A673 (cell line): ENCODE results near the gene TLE3. TPM values are rescaled to one million over a fixed set of nuclear protein-coding genes. Genes with fewer than 3 reads are reported as not detected.

Experiments used
- BruUV-seq: library from RNA; stranded (reverse); fragments of 400-500 nt; replicated peaks from 2 replicates; lab custom pipeline; 2021; lab: Mats Ljungman, UMichigan
- CTCF ChIA-PET: fragments of 300-600 bp; sonication (Branson Sonifier 250); formaldehyde crosslinking; loops from one replicate; lab custom pipeline; 2022; ENCODE audit warnings: antibody characterized with exemption; lab: Charles Lee
- POLR2A ChIA-PET: fragments of 300-600 bp; sonication (Branson Sonifier 250); formaldehyde crosslinking; loops from one replicate; lab custom pipeline; 2022; ENCODE audit warnings: antibody characterized with exemption; ENCODE audit not compliant: low non-redundant PET; lab: Charles Lee
- DNase-seq: peaks from one replicate; pipeline ENCODE4 v3.0.0-alpha.2; 2015; ENCODE audit warnings: low spot score
- H3K27ac ChIP-seq: fragments of 200-600 bp; sonication (generic); 2 replicates; pipeline ENCODE4 v1.5.1; 2016; ENCODE audit warnings: mixed run types, low read depth, mild to moderate bottlenecking, mixed read lengths, antibody characterized with exemption, low read length; ENCODE audit not compliant: poor library complexity, severe bottlenecking
- H3K27me3 ChIP-seq: fragments of 200-600 bp; sonication (generic); replicated peaks from 2 replicates; pipeline ENCODE4 v1.6.1; 2017; ENCODE audit warnings: mixed run types, low read depth, mild to moderate bottlenecking, mixed read lengths, antibody characterized with exemption, low read length; ENCODE audit not compliant: insufficient read depth, poor library complexity
- H3K36me3 ChIP-seq: fragments of 200-600 bp; sonication (generic); 2 replicates; pipeline ENCODE4 v1.6.1; 2016; ENCODE audit warnings: mixed run types, mild to moderate bottlenecking, mixed read lengths, antibody characterized with exemption, low read length; ENCODE audit not compliant: insufficient read depth, poor library complexity, severe bottlenecking
- H3K4me1 ChIP-seq: fragments of 200-600 bp; sonication (generic); 2 replicates; pipeline ENCODE4 v1.6.1; 2017; ENCODE audit warnings: mixed run types, mild to moderate bottlenecking, mixed read lengths, antibody characterized with exemption, low read length; ENCODE audit not compliant: insufficient read depth, poor library complexity, severe bottlenecking
- H3K4me3 ChIP-seq: fragments of 200-600 bp; sonication (generic); 2 replicates; pipeline ENCODE4 v1.5.1; 2016; ENCODE audit warnings: low read depth, mixed run types, mild to moderate bottlenecking, mixed read lengths, low read length; ENCODE audit not compliant: poor library complexity, severe bottlenecking
- H3K9me3 ChIP-seq: fragments of 200-600 bp; sonication (generic); 2 replicates; pipeline ENCODE4 v1.6.1; 2016; ENCODE audit warnings: mixed run types, low read depth, mild to moderate bottlenecking, mixed read lengths, antibody characterized with exemption, low read length; ENCODE audit not compliant: poor library complexity, severe bottlenecking
- EZH2 ChIP-seq: fragments of 200-600 bp; sonication (generic); IDR thresholded peaks from 2 replicates; pipeline ENCODE4 v1.6.1; 2017; ENCODE audit warnings: borderline replicate concordance, low read depth, mild to moderate bottlenecking, mixed read lengths, antibody characterized with exemption, low read length; ENCODE audit not compliant: poor library complexity, severe bottlenecking
- intact Hi-C: fragments of 100-400 bp; cut with micrococcal nuclease; formaldehyde crosslinking; loops from one replicate; pipeline ENCODE4 v1.10.0; 2022; ENCODE audit not compliant: unreplicated experiment
- total RNA-seq: library from RNA; stranded (reverse); gene quantifications from 2 replicates; pipeline ENCODE4 v1.2.3, GENCODE V29; 2021
- TF ChIP-seq, protein P1 (sequence below): fragments of 300-800, 200-600 bp; sonication (generic); conservative IDR thresholded peaks from 2 replicates; pipeline ENCODE4 v1.5.1; 2017; ENCODE audit warnings: low read depth, mild to moderate bottlenecking, antibody characterized with exemption, low read length, moderate library complexity, mixed read lengths

The TLE3 gene
- total RNA-seq, 1 experiment from 2014 or later = 90.4 TPM

DNA sequence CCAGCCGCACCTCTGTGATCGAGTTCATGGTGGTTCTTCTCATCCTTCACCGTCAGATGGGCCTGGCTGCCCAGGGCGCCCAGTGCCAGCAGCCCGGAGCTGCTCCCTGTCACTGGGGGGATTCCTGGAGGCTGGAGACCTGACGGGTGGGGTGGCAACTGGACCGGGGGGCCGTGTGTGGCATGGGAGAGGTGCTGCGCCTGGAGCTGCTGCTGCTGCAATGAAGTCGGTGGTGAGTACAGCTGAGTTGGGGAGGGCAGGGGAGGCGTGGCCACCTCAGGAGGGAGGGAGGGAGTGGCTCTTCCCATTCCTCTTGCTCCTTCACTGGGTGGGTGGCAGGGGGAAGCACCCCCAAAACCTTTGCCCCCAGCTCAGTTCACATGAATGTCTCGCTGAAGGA lies 31.7 kb downstream of the TLE3 start:
- CTCF ChIA-PET = no interaction called here
- H3K4me3 ChIP-seq = no peak overlapping the region
- no peaks in the 10 kb centered on the region for H3K27me3 ChIP-seq
- POLR2A ChIA-PET = no interaction called here
- DNase-seq = no peak
- peaks cover 33% of the 10 kb centered on the region for H3K4me1 ChIP-seq
- TF ChIP-seq EZH2 = no peak
- TF ChIP-seq, protein P1, sequence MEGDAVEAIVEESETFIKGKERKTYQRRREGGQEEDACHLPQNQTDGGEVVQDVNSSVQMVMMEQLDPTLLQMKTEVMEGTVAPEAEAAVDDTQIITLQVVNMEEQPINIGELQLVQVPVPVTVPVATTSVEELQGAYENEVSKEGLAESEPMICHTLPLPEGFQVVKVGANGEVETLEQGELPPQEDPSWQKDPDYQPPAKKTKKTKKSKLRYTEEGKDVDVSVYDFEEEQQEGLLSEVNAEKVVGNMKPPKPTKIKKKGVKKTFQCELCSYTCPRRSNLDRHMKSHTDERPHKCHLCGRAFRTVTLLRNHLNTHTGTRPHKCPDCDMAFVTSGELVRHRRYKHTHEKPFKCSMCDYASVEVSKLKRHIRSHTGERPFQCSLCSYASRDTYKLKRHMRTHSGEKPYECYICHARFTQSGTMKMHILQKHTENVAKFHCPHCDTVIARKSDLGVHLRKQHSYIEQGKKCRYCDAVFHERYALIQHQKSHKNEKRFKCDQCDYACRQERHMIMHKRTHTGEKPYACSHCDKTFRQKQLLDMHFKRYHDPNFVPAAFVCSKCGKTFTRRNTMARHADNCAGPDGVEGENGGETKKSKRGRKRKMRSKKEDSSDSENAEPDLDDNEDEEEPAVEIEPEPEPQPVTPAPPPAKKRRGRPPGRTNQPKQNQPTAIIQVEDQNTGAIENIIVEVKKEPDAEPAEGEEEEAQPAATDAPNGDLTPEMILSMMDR = no peak
- H3K36me3 ChIP-seq = peaks cover 65% of the 10 kb centered on the region
- BruUV-seq = no TSS peak
- H3K9me3 ChIP-seq = no peaks in the 10 kb centered on the region
- H3K27ac ChIP-seq = no peak overlapping the region
- intact Hi-C loops = loop anchor here (10.0 kb wide), 1 partner anchor 591 kb away; no protein-coding TSS in a partner anchor

DNA sequence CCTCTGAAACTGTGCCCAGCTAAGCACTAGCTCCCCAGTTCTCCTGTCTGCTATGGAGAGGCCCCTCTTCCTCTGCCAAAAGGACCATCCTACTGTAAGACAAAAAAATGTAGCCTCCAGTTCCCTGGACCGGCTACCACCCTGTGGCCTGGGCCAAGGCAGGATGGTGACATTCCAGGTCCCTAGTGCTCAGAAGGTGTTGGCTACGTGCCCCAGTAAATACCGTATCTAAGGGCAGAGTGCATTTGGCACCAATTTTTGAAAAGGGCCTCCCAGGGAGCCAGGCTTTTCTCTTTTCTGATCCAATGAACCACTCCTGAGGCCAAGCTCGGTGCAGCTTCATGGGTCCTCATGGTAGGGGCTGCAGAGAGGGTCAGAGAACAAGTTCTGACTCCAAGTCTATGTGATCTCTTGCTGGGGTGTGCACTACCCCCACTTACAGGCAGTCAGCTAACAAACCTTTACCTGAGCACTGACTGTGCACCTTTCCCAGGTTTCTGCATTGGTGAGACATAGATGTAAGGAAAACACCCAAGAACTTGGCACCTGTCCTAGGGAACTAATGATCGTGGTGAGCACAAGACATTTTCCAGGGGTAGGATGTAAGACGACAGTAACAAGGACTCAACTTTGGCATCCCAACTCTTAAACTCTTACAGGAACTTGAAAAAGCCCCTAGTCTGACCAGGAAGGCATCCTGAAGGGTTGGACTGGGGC lies 32.6 kb downstream of the TLE3 start:
- peaks cover 65% of the 10 kb centered on the region for H3K36me3 ChIP-seq
- H3K4me3 ChIP-seq = no peak overlapping the region
- H3K27ac ChIP-seq = no peak overlapping the region
- TF ChIP-seq EZH2 = no peak
- TF ChIP-seq, protein P1 = no peak
- no TSS peak for BruUV-seq
- ChIA-PET POLR2A (no interaction called here), CTCF (no interaction called here)
- H3K9me3 ChIP-seq = no peaks in the 10 kb centered on the region
- intact Hi-C loops = loop anchor here (10.0 kb wide), 1 partner anchor 590 kb away; no protein-coding TSS in a partner anchor
- H3K27me3 ChIP-seq = no peaks in the 10 kb centered on the region
- no peak for DNase-seq
- H3K4me1 ChIP-seq = peaks cover 37% of the 10 kb centered on the region

DNA sequence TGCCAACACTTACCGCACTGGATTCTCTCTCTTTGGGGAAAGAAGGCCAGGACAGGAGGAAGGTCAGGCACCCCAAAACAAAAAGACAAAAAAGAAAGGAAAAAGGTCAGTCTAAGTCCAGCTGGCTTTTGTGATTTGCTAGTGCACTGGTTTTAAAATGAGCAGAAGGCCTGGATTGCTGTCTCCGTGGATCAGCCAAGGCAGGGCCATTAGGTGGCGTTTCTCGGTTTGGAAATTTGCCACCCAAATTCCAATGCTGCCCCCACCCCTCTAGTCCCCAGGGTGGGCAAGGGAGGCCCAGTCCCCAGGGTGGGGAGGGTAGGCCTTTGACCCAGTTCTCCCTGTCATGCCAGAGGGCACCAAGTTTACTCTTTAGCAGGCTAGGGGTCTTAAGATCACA lies 33.3 kb downstream of the TLE3 start:
- BruUV-seq = no TSS peak
- intact Hi-C loops = loop anchor here (10.0 kb wide), 1 partner anchor 590 kb away; no protein-coding TSS in a partner anchor
- CTCF ChIA-PET = no interaction called here
- DNase-seq = no peak
- H3K4me3 ChIP-seq = no peak overlapping the region
- peaks cover 65% of the 10 kb centered on the region for H3K36me3 ChIP-seq
- no peak for TF ChIP-seq EZH2
- TF ChIP-seq, protein P1 = no peak
- H3K9me3 ChIP-seq = no peaks in the 10 kb centered on the region
- H3K4me1 ChIP-seq = peaks cover 37% of the 10 kb centered on the region
- H3K27me3 ChIP-seq = no peaks in the 10 kb centered on the region
- POLR2A ChIA-PET = no interaction called here
- no peak overlapping the region for H3K27ac ChIP-seq
